PC-3 (cell line): Measurements from ENCODE around the gene RPL36A. TPM values are rescaled to one million over a fixed set of nuclear protein-coding genes. Genes with fewer than 3 reads are reported as not detected.

Experiments used
- ATAC-seq: fragments of 200-7000 bp; cut with Tn5 transposase; 2 replicates; pipeline ENCODE4 v1.9.1; 2020; ENCODE audit warnings: mild to moderate bottlenecking, moderate library complexity
- BruUV-seq: library from RNA; stranded (reverse); fragments of 400-500 nt; replicated peaks from 2 replicates; lab custom pipeline; 2021; lab: Mats Ljungman, UMichigan
- CTCF ChIA-PET: fragments of 300-600 bp; sonication (Branson Sonifier 250); formaldehyde crosslinking; loops from one replicate; lab custom pipeline; 2022; ENCODE audit warnings: antibody characterized with exemption; lab: Charles Lee
- POLR2A ChIA-PET: fragments of 300-600 bp; sonication (Branson Sonifier 250); formaldehyde crosslinking; loops from one replicate; lab custom pipeline; 2022; ENCODE audit warnings: antibody characterized with exemption; ENCODE audit not compliant: unreplicated experiment; lab: Charles Lee
- DNase-seq: peaks from one replicate; pipeline ENCODE4 v3.0.0-alpha.2; 2015
- H2AFZ ChIP-seq: fragments of 300-600 bp; sonication (generic); 2 replicates; pipeline ENCODE4 v1.6.0; 2016; ENCODE audit warnings: antibody characterized with exemption, low read length
- H3F3A ChIP-seq: fragments of 300-600 bp; sonication (generic); one replicate; pipeline ENCODE4 v1.6.0; 2017; ENCODE audit warnings: antibody characterized with exemption, low read length, control low read depth, mild to moderate bottlenecking; ENCODE audit not compliant: unreplicated experiment
- H3K27ac ChIP-seq: fragments of 300-600 bp; sonication (generic); 2 replicates; pipeline ENCODE4 v1.5.1; 2016; ENCODE audit warnings: mild to moderate bottlenecking, low read length
- H3K27me3 ChIP-seq: fragments of 300-600 bp; sonication (generic); 2 replicates; pipeline ENCODE4 v1.6.1; 2016; ENCODE audit warnings: low read length, mixed read lengths
- H3K36me3 ChIP-seq: fragments of 300-600 bp; sonication (generic); 2 replicates; pipeline ENCODE4 v1.6.1; 2016; ENCODE audit warnings: low read depth, mixed run types, low read length, mixed read lengths
- H3K4me1 ChIP-seq: fragments of 300-600 bp; sonication (generic); 2 replicates; pipeline ENCODE4 v1.5.1; 2016; ENCODE audit warnings: low read length; ENCODE audit not compliant: insufficient read depth
- H3K4me2 ChIP-seq: fragments of 300-600 bp; sonication (generic); 2 replicates; pipeline ENCODE4 v1.6.0; 2016; ENCODE audit warnings: low read length
- H3K4me3 ChIP-seq: fragments of 300-600 bp; sonication (generic); 2 replicates; pipeline ENCODE4 v1.5.1; 2016; ENCODE audit warnings: mild to moderate bottlenecking, low read length, mixed read lengths
- H3K79me2 ChIP-seq: fragments of 300-600 bp; sonication (generic); 2 replicates; pipeline ENCODE4 v1.6.1; 2017; ENCODE audit warnings: low read length, mixed read lengths
- H3K9ac ChIP-seq: fragments of 300-600 bp; sonication (generic); 2 replicates; pipeline ENCODE4 v1.6.0; 2016; ENCODE audit warnings: mild to moderate bottlenecking, low read length
- H3K9me2 ChIP-seq: fragments of 300-600 bp; sonication (generic); replicated peaks from 2 replicates; pipeline ENCODE4 v1.6.1; 2016; ENCODE audit warnings: mixed run types, low read length, mixed read lengths
- H3K9me3 ChIP-seq: fragments of 300-600 bp; sonication (generic); 2 replicates; pipeline ENCODE4 v1.6.1; 2016; ENCODE audit warnings: low read length, mixed read lengths
- H4K20me1 ChIP-seq: fragments of 300-600 bp; sonication (generic); 2 replicates; pipeline ENCODE4 v1.6.1; 2016; ENCODE audit warnings: low read length, mixed read lengths
- CTCF ChIP-seq: fragments of 300-600 bp; sonication (generic); conservative IDR thresholded peaks from 2 replicates; pipeline ENCODE4 v1.5.1; 2017; ENCODE audit warnings: antibody characterized with exemption, low read depth, mild to moderate bottlenecking, low read length
- EZH2 ChIP-seq: fragments of 300-600 bp; sonication (generic); IDR thresholded peaks from one replicate; pipeline ENCODE4 v1.6.1; 2017; ENCODE audit warnings: antibody characterized with exemption, mild to moderate bottlenecking, low read length; ENCODE audit not compliant: unreplicated experiment
- EZH2phosphoT487 ChIP-seq: fragments of 300-600 bp; sonication (generic); IDR thresholded peaks from 2 replicates; pipeline ENCODE4 v1.6.1; 2018; ENCODE audit warnings: mild to moderate bottlenecking, antibody characterized with exemption, low read length, borderline replicate concordance
- intact Hi-C: fragments of 100-400 bp; cut with micrococcal nuclease; formaldehyde crosslinking; loops from 2 replicates; pipeline ENCODE4 v1.9.0; 2023
- total RNA-seq: library from RNA; depleted of rRNA; stranded (reverse); fragments of >200 nt; gene quantifications from 2 replicates; pipeline ENCODE4 v1.2.3, GENCODE V29; 2014

RPL36A gene
- total RNA-seq, 1 experiment from 2014 or later = 914 TPM

GRCh38 chrX:101362116-101362515, 28.7 kb upstream of the RPL36A start:
- Histone ChIP-seq H3K4me1 (no peaks in the 10 kb centered on the region), H3K4me3 (no peak overlapping the region), H4K20me1 (no peaks in the 10 kb centered on the region), H2AFZ (no peak overlapping the region), H3K9me3 (no peaks in the 10 kb centered on the region), H3K79me2 (no peaks in the 10 kb centered on the region), H3K27ac (no peak overlapping the region), H3K36me3 (no peaks in the 10 kb centered on the region), H3K27me3 (no peaks in the 10 kb centered on the region), H3K4me2 (no peak overlapping the region), H3F3A (no peaks in the 10 kb centered on the region), H3K9ac (no peak overlapping the region), H3K9me2 (no peaks in the 10 kb centered on the region)
- ChIA-PET CTCF (no interaction called here), POLR2A (no interaction called here)
- BruUV-seq = no TSS peak
- DNase-seq = no peak
- ATAC-seq = no peak
- intact Hi-C loops = no loop called here
- no peak for TF ChIP-seq CTCF
- TF ChIP-seq EZH2phosphoT487 = no peak
- TF ChIP-seq EZH2 = no peak

- H3K9me2 ChIP-seq = no peaks in the 10 kb centered on the region
- no peak overlapping the region for H2AFZ ChIP-seq
- no peak overlapping the region for H3K9ac ChIP-seq
- CTCF ChIA-PET = no interaction called here
- no peaks in the 10 kb centered on the region for H4K20me1 ChIP-seq
- no peak overlapping the region for H3K4me2 ChIP-seq
- H3K27me3 ChIP-seq = no peaks in the 10 kb centered on the region
- POLR2A ChIA-PET = no interaction called here
- no peaks in the 10 kb centered on the region for H3K79me2 ChIP-seq
- ATAC-seq (no peak), DNase-seq (no peak)
- no peak for TF ChIP-seq EZH2phosphoT487
- no TSS peak for BruUV-seq
- H3F3A ChIP-seq = no peaks in the 10 kb centered on the region
- no peaks in the 10 kb centered on the region for H3K4me1 ChIP-seq
- H3K36me3 ChIP-seq = no peaks in the 10 kb centered on the region
- no peak overlapping the region for H3K27ac ChIP-seq
- intact Hi-C loops = no loop called here
- H3K4me3 ChIP-seq = no peak overlapping the region
- H3K9me3 ChIP-seq = no peaks in the 10 kb centered on the region
Measured at GRCh38 chrX:101362757-101363156, 28.1 kb upstream of the RPL36A start.

- BruUV-seq = no TSS peak
- Histone ChIP-seq H3K9me2 (no peaks in the 10 kb centered on the region), H3K9me3 (no peaks in the 10 kb centered on the region), H3K4me2 (no peak overlapping the region), H3K9ac (no peak overlapping the region), H3K79me2 (no peaks in the 10 kb centered on the region), H3F3A (no peaks in the 10 kb centered on the region), H3K4me1 (no peaks in the 10 kb centered on the region), H3K36me3 (no peaks in the 10 kb centered on the region), H3K4me3 (no peak overlapping the region), H3K27me3 (peaks cover 5% of the 10 kb centered on the region; the same call in 1 of the 2 replicates), H2AFZ (no peak overlapping the region), H3K27ac (no peak overlapping the region), H4K20me1 (no peaks in the 10 kb centered on the region)
- DNase-seq (no peak), ATAC-seq (no peak)
- POLR2A ChIA-PET = no interaction called here
- CTCF ChIA-PET = no interaction called here
- intact Hi-C loops = no loop called here
- no peak for TF ChIP-seq EZH2
- no peak for TF ChIP-seq EZH2phosphoT487
- no peak for TF ChIP-seq CTCF
Measured at GRCh38 chrX:101365301-101365795, 25.5 kb upstream of the RPL36A start.
